HepG2 (cell line): ENCODE measurements around the gene GTPBP6. TPM values are rescaled to one million over a fixed set of nuclear protein-coding genes. Genes with fewer than 3 reads are reported as not detected.

ENCODE experiments used
- CENPT ChIP-seq: sonication (generic); formaldehyde crosslinking; IDR thresholded peaks from 2 replicates; pipeline ENCODE4 v1.8.0; 2022; ENCODE audit warnings: low read depth, mild to moderate bottlenecking, moderate library complexity, missing genetic modification reagents
- CENPX ChIP-seq: sonication (generic); formaldehyde crosslinking; IDR thresholded peaks from 2 replicates; pipeline ENCODE4 v1.9.0; 2021; ENCODE audit warnings: mild to moderate bottlenecking, missing genetic modification reagents, moderate library complexity
- KLF15 ChIP-seq: sonication (generic); formaldehyde crosslinking; IDR thresholded peaks from 2 replicates; pipeline ENCODE4 v1.8.1; 2023; ENCODE audit warnings: borderline replicate concordance, mild to moderate bottlenecking, inconsistent platforms, missing genetic modification reagents, mixed read lengths
- NFE2L2 ChIP-seq: fragments of 150-350 bp; IDR thresholded peaks from 2 replicates; pipeline ENCODE4 v1.6.1; 2014; ENCODE audit warnings: low read length
- ZNF274 ChIP-seq: sonication (generic); formaldehyde crosslinking; IDR thresholded peaks from 2 replicates; pipeline ENCODE4 v1.5.1; 2020; ENCODE audit warnings: mild to moderate bottlenecking, missing genetic modification reagents
- ZNF615 ChIP-seq: sonication (generic); formaldehyde crosslinking; IDR thresholded peaks from 2 replicates; pipeline ENCODE4 v1.5.0; 2020; ENCODE audit warnings: mild to moderate bottlenecking, missing genetic modification reagents, borderline replicate concordance
- ZNF720 ChIP-seq: sonication (generic); formaldehyde crosslinking; IDR thresholded peaks from 2 replicates; pipeline ENCODE4 v1.4.0; 2020; ENCODE audit warnings: missing genetic modification reagents
- ZNF792 ChIP-seq: IDR thresholded peaks from 2 replicates; pipeline ENCODE4 v1.6.1; 2016
- ZNF878 ChIP-seq: sonication (generic); formaldehyde crosslinking; IDR thresholded peaks from 2 replicates; pipeline ENCODE4 v1.8.1; 2023; ENCODE audit warnings: mild to moderate bottlenecking, missing genetic modification reagents, moderate library complexity
- ZSCAN20 ChIP-seq: sonication (generic); formaldehyde crosslinking; IDR thresholded peaks from 2 replicates; pipeline ENCODE4 v1.4.0; 2020; ENCODE audit warnings: missing genetic modification reagents, mild to moderate bottlenecking, borderline replicate concordance
- polyA plus RNA-seq, 8 experiments: library from polyadenylated mRNA; depleted of rRNA in 3 of 8; stranded (reverse) in 7 of 8; unstranded in 1 of 8; fragments of >200 nt; fragmentation: Illumina TruSeq in 4 of 8; extraction: Trizol in 4 of 8; gene quantifications; 2 replicates each; pipeline versions ENCODE4 v1.2.1 to v1.2.3, GENCODE V29; 2011 to 2016; ENCODE audit warnings: low read depth in 4 of 8, missing spikeins in 1 of 8, mixed read lengths in 1 of 8; ENCODE audit not compliant: insufficient read depth in 1 of 8
- total RNA-seq, 5 experiments: library from RNA; depleted of rRNA; stranded (reverse); fragments of >200 nt; fragmentation: Illumina TruSeq; extraction: Trizol; gene quantifications; 2 replicates each; pipeline ENCODE4 v1.2.3, GENCODE V29; 2016; ENCODE audit warnings: low read depth in 1 of 5
- TF ChIP-seq, protein P1 (sequence below), 2 experiments: sonication (generic) in 1 of 2; formaldehyde crosslinking in 1 of 2; IDR thresholded peaks; 2 replicates each; pipeline versions ENCODE4 v1.6.1 to v1.9.0; 2014 to 2022; ENCODE audit warnings: antibody characterized with exemption in 1 of 2, borderline replicate concordance in 1 of 2, inconsistent platforms in 1 of 2, low read depth in 1 of 2, missing genetic modification reagents in 1 of 2
- TF ChIP-seq, protein P2 (sequence below): sonication (generic); formaldehyde crosslinking; IDR thresholded peaks from 2 replicates; pipeline ENCODE4 v1.4.0; 2020; ENCODE audit warnings: mild to moderate bottlenecking, missing genetic modification reagents
- TF ChIP-seq, protein P3 (sequence below): sonication (generic); formaldehyde crosslinking; IDR thresholded peaks from 2 replicates; pipeline ENCODE4 v1.5.0; 2020; ENCODE audit warnings: mild to moderate bottlenecking, missing genetic modification reagents, borderline replicate concordance

Gene GTPBP6
- total and polyA plus RNA-seq, 2 of the 13 experiments (the other 11 are each of a cell fraction or from before 2014, with no cell fraction given): 20.2 to 39.6 TPM

DNA sequence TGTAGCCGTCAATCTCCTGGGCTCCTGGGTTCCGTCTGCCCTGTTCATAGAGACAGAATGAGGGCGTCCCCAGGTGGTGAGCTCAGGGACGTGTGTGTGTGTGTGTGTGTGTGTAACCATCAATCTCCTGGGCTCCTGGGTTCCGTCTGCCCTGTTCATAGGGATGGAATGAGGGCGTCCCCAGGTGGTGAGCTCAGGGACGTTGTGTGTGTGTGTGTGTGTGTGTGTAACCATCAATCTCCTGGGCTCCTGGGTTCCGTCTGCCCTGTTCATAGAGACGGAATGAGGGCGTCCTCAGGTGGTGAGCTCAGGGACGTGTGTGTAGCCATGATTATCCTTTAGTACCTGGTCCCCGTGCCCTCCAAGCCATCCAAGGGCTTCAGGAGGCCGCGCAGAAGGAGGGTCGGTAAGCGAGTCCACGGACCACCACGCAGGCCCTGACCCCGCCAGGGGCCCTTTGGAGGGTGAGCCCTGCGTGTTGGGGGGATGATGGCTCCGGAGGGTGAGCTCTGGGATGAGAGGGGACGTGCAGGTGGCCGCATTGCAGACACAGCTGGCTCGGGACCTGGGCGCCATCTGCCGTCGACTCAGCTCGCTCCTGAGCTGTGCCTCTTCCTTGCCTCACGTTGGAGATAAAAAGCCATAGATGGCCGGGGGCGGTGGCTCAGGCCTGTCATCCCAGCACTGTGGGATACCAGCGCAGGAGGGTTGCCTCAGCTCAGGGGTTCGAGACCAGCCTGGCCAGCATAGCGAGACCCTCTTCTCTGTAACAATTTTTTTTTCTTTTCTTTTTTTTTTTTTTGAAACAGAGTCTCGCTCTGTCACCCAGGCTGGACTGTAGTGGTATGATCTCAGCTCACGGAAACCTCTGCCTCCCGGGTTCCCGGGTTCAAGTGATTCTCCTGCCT is 5.4 kb upstream of the GTPBP6 start (continued):
- TF ChIP-seq, protein P1, sequence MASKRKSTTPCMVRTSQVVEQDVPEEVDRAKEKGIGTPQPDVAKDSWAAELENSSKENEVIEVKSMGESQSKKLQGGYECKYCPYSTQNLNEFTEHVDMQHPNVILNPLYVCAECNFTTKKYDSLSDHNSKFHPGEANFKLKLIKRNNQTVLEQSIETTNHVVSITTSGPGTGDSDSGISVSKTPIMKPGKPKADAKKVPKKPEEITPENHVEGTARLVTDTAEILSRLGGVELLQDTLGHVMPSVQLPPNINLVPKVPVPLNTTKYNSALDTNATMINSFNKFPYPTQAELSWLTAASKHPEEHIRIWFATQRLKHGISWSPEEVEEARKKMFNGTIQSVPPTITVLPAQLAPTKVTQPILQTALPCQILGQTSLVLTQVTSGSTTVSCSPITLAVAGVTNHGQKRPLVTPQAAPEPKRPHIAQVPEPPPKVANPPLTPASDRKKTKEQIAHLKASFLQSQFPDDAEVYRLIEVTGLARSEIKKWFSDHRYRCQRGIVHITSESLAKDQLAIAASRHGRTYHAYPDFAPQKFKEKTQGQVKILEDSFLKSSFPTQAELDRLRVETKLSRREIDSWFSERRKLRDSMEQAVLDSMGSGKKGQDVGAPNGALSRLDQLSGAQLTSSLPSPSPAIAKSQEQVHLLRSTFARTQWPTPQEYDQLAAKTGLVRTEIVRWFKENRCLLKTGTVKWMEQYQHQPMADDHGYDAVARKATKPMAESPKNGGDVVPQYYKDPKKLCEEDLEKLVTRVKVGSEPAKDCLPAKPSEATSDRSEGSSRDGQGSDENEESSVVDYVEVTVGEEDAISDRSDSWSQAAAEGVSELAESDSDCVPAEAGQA (IDR thresholded peaks at IDR 0.05; ENCODE audit: low read depth): no peak
- TF ChIP-seq, protein P1 (CRISPR knock-in tag; IDR thresholded peaks at IDR 0.05; ENCODE audit: borderline replicate concordance): no peak
- TF ChIP-seq, protein P2, sequence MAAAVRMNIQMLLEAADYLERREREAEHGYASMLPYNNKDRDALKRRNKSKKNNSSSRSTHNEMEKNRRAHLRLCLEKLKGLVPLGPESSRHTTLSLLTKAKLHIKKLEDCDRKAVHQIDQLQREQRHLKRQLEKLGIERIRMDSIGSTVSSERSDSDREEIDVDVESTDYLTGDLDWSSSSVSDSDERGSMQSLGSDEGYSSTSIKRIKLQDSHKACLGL (CRISPR knock-in tag): no peak
- TF ChIP-seq KLF15 (CRISPR knock-in tag): no peak
- TF ChIP-seq ZNF720: no peak
- TF ChIP-seq ZNF792 (CRISPR knock-in tag): 0 out of 2 replicates have a peak, but pooled peaks have one; percentile 8
- TF ChIP-seq, protein P3, sequence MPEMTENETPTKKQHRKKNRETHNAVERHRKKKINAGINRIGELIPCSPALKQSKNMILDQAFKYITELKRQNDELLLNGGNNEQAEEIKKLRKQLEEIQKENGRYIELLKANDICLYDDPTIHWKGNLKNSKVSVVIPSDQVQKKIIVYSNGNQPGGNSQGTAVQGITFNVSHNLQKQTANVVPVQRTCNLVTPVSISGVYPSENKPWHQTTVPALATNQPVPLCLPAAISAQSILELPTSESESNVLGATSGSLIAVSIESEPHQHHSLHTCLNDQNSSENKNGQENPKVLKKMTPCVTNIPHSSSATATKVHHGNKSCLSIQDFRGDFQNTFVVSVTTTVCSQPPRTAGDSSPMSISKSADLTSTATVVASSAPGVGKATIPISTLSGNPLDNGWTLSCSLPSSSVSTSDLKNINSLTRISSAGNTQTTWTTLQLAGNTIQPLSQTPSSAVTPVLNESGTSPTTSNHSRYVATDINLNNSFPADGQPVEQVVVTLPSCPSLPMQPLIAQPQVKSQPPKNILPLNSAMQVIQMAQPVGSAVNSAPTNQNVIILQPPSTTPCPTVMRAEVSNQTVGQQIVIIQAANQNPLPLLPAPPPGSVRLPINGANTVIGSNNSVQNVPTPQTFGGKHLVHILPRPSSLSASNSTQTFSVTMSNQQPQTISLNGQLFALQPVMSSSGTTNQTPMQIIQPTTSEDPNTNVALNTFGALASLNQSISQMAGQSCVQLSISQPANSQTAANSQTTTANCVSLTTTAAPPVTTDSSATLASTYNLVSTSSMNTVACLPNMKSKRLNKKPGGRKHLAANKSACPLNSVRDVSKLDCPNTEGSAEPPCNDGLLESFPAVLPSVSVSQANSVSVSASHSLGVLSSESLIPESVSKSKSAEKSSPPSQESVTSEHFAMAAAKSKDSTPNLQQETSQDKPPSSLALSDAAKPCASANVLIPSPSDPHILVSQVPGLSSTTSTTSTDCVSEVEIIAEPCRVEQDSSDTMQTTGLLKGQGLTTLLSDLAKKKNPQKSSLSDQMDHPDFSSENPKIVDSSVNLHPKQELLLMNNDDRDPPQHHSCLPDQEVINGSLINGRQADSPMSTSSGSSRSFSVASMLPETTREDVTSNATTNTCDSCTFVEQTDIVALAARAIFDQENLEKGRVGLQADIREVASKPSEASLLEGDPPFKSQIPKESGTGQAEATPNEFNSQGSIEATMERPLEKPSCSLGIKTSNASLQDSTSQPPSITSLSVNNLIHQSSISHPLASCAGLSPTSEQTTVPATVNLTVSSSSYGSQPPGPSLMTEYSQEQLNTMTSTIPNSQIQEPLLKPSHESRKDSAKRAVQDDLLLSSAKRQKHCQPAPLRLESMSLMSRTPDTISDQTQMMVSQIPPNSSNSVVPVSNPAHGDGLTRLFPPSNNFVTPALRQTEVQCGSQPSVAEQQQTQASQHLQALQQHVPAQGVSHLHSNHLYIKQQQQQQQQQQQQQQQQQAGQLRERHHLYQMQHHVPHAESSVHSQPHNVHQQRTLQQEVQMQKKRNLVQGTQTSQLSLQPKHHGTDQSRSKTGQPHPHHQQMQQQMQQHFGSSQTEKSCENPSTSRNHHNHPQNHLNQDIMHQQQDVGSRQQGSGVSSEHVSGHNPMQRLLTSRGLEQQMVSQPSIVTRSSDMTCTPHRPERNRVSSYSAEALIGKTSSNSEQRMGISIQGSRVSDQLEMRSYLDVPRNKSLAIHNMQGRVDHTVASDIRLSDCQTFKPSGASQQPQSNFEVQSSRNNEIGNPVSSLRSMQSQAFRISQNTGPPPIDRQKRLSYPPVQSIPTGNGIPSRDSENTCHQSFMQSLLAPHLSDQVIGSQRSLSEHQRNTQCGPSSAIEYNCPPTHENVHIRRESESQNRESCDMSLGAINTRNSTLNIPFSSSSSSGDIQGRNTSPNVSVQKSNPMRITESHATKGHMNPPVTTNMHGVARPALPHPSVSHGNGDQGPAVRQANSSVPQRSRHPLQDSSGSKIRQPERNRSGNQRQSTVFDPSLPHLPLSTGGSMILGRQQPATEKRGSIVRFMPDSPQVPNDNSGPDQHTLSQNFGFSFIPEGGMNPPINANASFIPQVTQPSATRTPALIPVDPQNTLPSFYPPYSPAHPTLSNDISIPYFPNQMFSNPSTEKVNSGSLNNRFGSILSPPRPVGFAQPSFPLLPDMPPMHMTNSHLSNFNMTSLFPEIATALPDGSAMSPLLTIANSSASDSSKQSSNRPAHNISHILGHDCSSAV (CRISPR knock-in tag): no peak
- 0 out of 2 replicates have a peak, but pooled peaks have one; percentile 28 for TF ChIP-seq ZNF274
- no peak for TF ChIP-seq ZNF615 (CRISPR knock-in tag)
- no peak for TF ChIP-seq ZNF878 (CRISPR knock-in tag)
- no peak for TF ChIP-seq CENPX (CRISPR knock-in tag)
- no peak for TF ChIP-seq CENPT
- TF ChIP-seq ZSCAN20 (CRISPR knock-in tag): no peak
- no peak for TF ChIP-seq NFE2L2
